OCI-LY7 (cell line): ENCODE measurements around the gene TAS1R1. TPM values are rescaled to one million over a fixed set of nuclear protein-coding genes. Genes with fewer than 3 reads are reported as not detected.

ENCODE experiments used
- BruUV-seq: library from RNA; stranded (reverse); fragments of 400-500 nt; replicated peaks from 2 replicates; lab custom pipeline; 2021; lab: Mats Ljungman, UMichigan
- CTCF ChIA-PET: fragments of 300-600 bp; sonication (Branson Sonifier 250); formaldehyde crosslinking; loops from one replicate; lab custom pipeline; 2022; ENCODE audit warnings: antibody characterized with exemption; ENCODE audit not compliant: unreplicated experiment; lab: Charles Lee
- POLR2A ChIA-PET: fragments of 300-600 bp; sonication (Branson Sonifier 250); formaldehyde crosslinking; loops from one replicate; lab custom pipeline; 2022; ENCODE audit warnings: antibody characterized with exemption; lab: Charles Lee
- DNase-seq: peaks from one replicate; pipeline ENCODE4 v3.0.0-alpha.2; 2015; ENCODE audit warnings: low spot score
- H2AFZ ChIP-seq: fragments of 200-600 bp; sonication (generic), shearing (Covaris generic); 2 replicates; pipeline ENCODE4 v1.6.1; 2014; ENCODE audit warnings: mild to moderate bottlenecking, antibody characterized with exemption, low read length, moderate library complexity
- H3K27ac ChIP-seq: fragments of 200-600 bp; sonication (generic); 2 replicates; pipeline ENCODE4 v1.5.1; 2014; ENCODE audit warnings: mixed run types, low read depth, mild to moderate bottlenecking, moderate library complexity, low read length, inconsistent platforms; ENCODE audit not compliant: poor library complexity, severe bottlenecking
- H3K36me3 ChIP-seq: fragments of 200-600 bp; sonication (generic); 2 replicates; pipeline ENCODE4 v1.6.1; 2014; ENCODE audit warnings: mild to moderate bottlenecking, antibody characterized with exemption, low read length, moderate library complexity, mixed read lengths; ENCODE audit not compliant: insufficient read depth
- H3K4me1 ChIP-seq: fragments of 200-600 bp; sonication (generic); 2 replicates; pipeline ENCODE4 v1.5.1; 2014; ENCODE audit warnings: mild to moderate bottlenecking, low read length; ENCODE audit not compliant: insufficient read depth, poor library complexity, severe bottlenecking
- H3K4me2 ChIP-seq: fragments of 200-600 bp; sonication (generic); 2 replicates; pipeline ENCODE4 v1.6.1; 2014; ENCODE audit warnings: mild to moderate bottlenecking, low read length
- H3K4me3 ChIP-seq: fragments of 200-600 bp; sonication (generic); 2 replicates; pipeline ENCODE4 v1.5.1; 2014; ENCODE audit warnings: mild to moderate bottlenecking, low read depth, low read length; ENCODE audit not compliant: poor library complexity, severe bottlenecking
- H3K79me2 ChIP-seq: fragments of 200-600 bp; sonication (generic); 2 replicates; pipeline ENCODE4 v1.6.1; 2016; ENCODE audit warnings: low read depth, mild to moderate bottlenecking, low read length, moderate library complexity, mixed read lengths; ENCODE audit not compliant: insufficient read depth
- H3K9me2 ChIP-seq: fragments of 200-600 bp; sonication (generic); 2 replicates; pipeline ENCODE4 v1.6.1; 2016; ENCODE audit warnings: mild to moderate bottlenecking, low read length, mixed read lengths; ENCODE audit not compliant: insufficient read depth
- H3K9me3 ChIP-seq: fragments of 200-600 bp; sonication (generic); 2 replicates; pipeline ENCODE4 v1.6.1; 2014; ENCODE audit warnings: mild to moderate bottlenecking, mixed run types, low read length, mixed read lengths
- H4K20me1 ChIP-seq: fragments of 200-600 bp; sonication (generic); 2 replicates; pipeline ENCODE4 v1.6.1; 2014; ENCODE audit warnings: mild to moderate bottlenecking, antibody characterized with exemption, low read length, moderate library complexity, mixed read lengths; ENCODE audit not compliant: insufficient read depth
- EZH2phosphoT487 ChIP-seq: fragments of 200-600 bp; sonication (generic); IDR thresholded peaks from 2 replicates; pipeline ENCODE4 v1.6.1; 2018; ENCODE audit warnings: low read depth, borderline replicate concordance, mild to moderate bottlenecking, mixed run types, antibody characterized with exemption, low read length, moderate library complexity, mixed read lengths
- intact Hi-C: fragments of 100-400 bp; cut with micrococcal nuclease; formaldehyde crosslinking; loops from one replicate; pipeline ENCODE4 v1.10.0; 2022; ENCODE audit not compliant: unreplicated experiment
- total RNA-seq, 2 experiments: library from RNA; depleted of rRNA in 1 of 2; stranded (reverse); fragments of >200 nt in 1 of 2; shearing (Covaris generic) in 1 of 2; gene quantifications; 2 replicates each; pipeline ENCODE4 v1.2.3, GENCODE V29; 2014 to 2022
- TF ChIP-seq, protein P1 (sequence below): fragments of 200-600 bp; sonication (generic); conservative IDR thresholded peaks from 2 replicates; pipeline ENCODE4 v1.5.1; 2014; ENCODE audit warnings: mild to moderate bottlenecking, antibody characterized with exemption, low read length, moderate library complexity, mixed read lengths

TAS1R1 gene
- total RNA-seq, 2 experiments from 2014 or later, result 0.11 TPM; not detected in 1

DNA sequence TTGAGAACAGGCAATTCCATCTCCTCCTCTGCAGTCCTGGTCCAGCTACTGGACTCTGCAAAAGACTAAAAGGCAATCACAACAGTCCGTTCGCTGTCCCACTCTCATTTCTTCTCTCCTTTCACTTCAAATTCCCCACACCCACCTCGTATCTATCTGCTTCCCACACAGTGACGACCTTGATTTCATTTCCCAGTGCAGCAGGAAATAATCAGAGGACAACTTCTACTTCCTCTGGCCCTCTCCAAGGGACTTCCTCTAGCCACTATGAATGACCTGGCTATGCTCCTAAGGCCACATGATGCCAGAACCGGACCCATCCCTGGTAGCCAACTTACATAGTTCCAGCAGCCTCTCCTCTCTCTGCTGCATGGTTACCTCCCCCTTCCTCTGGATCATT, 8.8 kb upstream of the TAS1R1 start:
- Histone ChIP-seq H3K4me1 (no peaks in the 10 kb centered on the region), H3K79me2 (peaks cover 5% of the 10 kb centered on the region; the same call in 1 of the 2 replicates), H3K4me3 (no peak overlapping the region), H4K20me1 (0 out of 2 replicates have a peak, but pooled peaks cover 4% of the 10 kb centered on the region), H3K4me2 (no peak overlapping the region), H3K9me3 (no peaks in the 10 kb centered on the region), H3K9me2 (no peaks in the 10 kb centered on the region), H3K27ac (no peak overlapping the region), H2AFZ (no peak overlapping the region), H3K36me3 (peaks cover 94% of the 10 kb centered on the region)
- CTCF ChIA-PET, result no interaction called here
- no peak for TF ChIP-seq EZH2phosphoT487
- TF ChIP-seq, protein P1, sequence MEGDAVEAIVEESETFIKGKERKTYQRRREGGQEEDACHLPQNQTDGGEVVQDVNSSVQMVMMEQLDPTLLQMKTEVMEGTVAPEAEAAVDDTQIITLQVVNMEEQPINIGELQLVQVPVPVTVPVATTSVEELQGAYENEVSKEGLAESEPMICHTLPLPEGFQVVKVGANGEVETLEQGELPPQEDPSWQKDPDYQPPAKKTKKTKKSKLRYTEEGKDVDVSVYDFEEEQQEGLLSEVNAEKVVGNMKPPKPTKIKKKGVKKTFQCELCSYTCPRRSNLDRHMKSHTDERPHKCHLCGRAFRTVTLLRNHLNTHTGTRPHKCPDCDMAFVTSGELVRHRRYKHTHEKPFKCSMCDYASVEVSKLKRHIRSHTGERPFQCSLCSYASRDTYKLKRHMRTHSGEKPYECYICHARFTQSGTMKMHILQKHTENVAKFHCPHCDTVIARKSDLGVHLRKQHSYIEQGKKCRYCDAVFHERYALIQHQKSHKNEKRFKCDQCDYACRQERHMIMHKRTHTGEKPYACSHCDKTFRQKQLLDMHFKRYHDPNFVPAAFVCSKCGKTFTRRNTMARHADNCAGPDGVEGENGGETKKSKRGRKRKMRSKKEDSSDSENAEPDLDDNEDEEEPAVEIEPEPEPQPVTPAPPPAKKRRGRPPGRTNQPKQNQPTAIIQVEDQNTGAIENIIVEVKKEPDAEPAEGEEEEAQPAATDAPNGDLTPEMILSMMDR, result no peak
- no TSS peak for BruUV-seq
- intact Hi-C loops, result no loop called here
- POLR2A ChIA-PET, result no interaction called here
- DNase-seq, result no peak

DNA sequence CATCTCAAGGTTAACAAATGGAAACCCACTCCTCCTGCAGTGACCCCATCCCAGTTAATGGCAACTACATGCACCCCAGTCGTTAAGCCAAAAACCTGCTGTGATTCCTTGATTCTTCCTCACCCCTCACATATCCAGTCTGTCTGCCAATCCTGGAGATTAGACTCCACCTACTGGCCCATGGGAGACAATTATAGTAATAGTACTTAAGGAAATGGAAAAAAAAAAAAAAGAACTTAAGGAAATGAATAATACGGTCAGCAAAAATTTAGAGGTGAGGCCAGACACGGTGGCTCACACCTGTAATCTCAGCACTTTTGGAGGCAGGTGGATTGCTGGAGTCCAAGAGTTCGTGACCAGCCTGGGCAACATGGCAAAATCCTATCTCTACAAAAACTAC, 7.8 kb upstream of the TAS1R1 start:
- no peak overlapping the region for H3K27ac ChIP-seq
- ChIA-PET POLR2A (no interaction called here), CTCF (no interaction called here)
- no peak overlapping the region for H2AFZ ChIP-seq
- no peaks in the 10 kb centered on the region for H3K4me1 ChIP-seq
- H3K36me3 ChIP-seq, result peaks cover 90% of the 10 kb centered on the region
- DNase-seq, result no peak
- TF ChIP-seq EZH2phosphoT487, result no peak
- TF ChIP-seq, protein P1, result no peak
- H3K9me2 ChIP-seq, result no peaks in the 10 kb centered on the region
- no peak overlapping the region for H3K4me3 ChIP-seq
- no peak overlapping the region for H3K4me2 ChIP-seq
- no TSS peak for BruUV-seq
- H3K9me3 ChIP-seq, result no peaks in the 10 kb centered on the region
- 0 out of 2 replicates have a peak, but pooled peaks cover 4% of the 10 kb centered on the region for H4K20me1 ChIP-seq
- intact Hi-C loops, result no loop called here
- peaks cover 10% of the 10 kb centered on the region; the same call in 1 of the 2 replicates for H3K79me2 ChIP-seq
